Keratinocyte (primary cell): ENCODE data around the gene DLG4. TPM values are rescaled to one million over a fixed set of nuclear protein-coding genes. Genes with fewer than 3 reads are reported as not detected.
A peak's percentile ranks its signal among the peaks of the same experiment; 100 is the strongest.

Source experiments
- DNase-seq: peaks from one replicate; pipeline ENCODE4 v3.0.0-alpha.2; 2011; ENCODE audit warnings: low read depth, missing footprints, low spot score
- FAIRE-seq: peaks from 2 replicates; lab custom pipeline; 2011; peaks lifted over from hg19 to GRCh38; lab: Jason Lieb, UNC
- H2AFZ ChIP-seq: 2 replicates; pipeline ENCODE4 v1.6.0; 2012; ENCODE audit warnings: low read length, control low read depth, inconsistent platforms; ENCODE audit not compliant: control insufficient read depth
- H3K27ac ChIP-seq: 2 replicates; pipeline ENCODE4 v1.5.1; 2011; ENCODE audit warnings: low read length; ENCODE audit not compliant: control insufficient read depth, insufficient read depth
- H3K27me3 ChIP-seq: 3 replicates; pipeline ENCODE4 v1.6.0; 2011; ENCODE audit warnings: low read length; ENCODE audit not compliant: control insufficient read depth, insufficient read depth; ENCODE audit errors: extremely low read depth
- H3K36me3 ChIP-seq, 2 experiments: 2 replicates in 1 of 2; 3 replicates in 1 of 2; pipeline ENCODE4 v1.5.1; 2011; ENCODE audit warnings: low read length in 2 of 2, mild to moderate bottlenecking in 1 of 2; ENCODE audit not compliant: control insufficient read depth in 2 of 2, insufficient read depth in 2 of 2; ENCODE audit errors: extremely low read depth in 1 of 2
- H3K4me1 ChIP-seq: 3 replicates; pipeline ENCODE4 v1.5.1; 2011; ENCODE audit warnings: low read length; ENCODE audit not compliant: control insufficient read depth, insufficient read depth; ENCODE audit errors: extremely low read depth
- H3K4me2 ChIP-seq: 3 replicates; pipeline ENCODE4 v1.6.0; 2011; ENCODE audit warnings: low read depth, low read length; ENCODE audit not compliant: control insufficient read depth, insufficient read depth; ENCODE audit errors: extremely low read depth
- H3K4me3 ChIP-seq, 3 experiments: fragments of 200-600 bp in 1 of 3; sonication (generic) in 1 of 3; 2 replicates in 2 of 3; 3 replicates in 1 of 3; pipeline ENCODE4 v1.5.1; 2011 to 2016; ENCODE audit warnings: low read length in 3 of 3, mild to moderate bottlenecking in 3 of 3, control low read depth in 2 of 3, inconsistent platforms in 1 of 3, low read depth in 1 of 3, mixed read lengths in 1 of 3, mixed run types in 1 of 3, moderate library complexity in 1 of 3; ENCODE audit not compliant: control insufficient read depth in 2 of 3, insufficient read depth in 2 of 3; ENCODE audit errors: extremely low read depth in 1 of 3
- H3K79me2 ChIP-seq: 2 replicates; pipeline ENCODE4 v1.6.0; 2012; ENCODE audit warnings: low read length; ENCODE audit not compliant: control insufficient read depth, insufficient read depth
- H3K9ac ChIP-seq: 3 replicates; pipeline ENCODE4 v1.6.0; 2011; ENCODE audit warnings: low read length; ENCODE audit not compliant: control insufficient read depth, insufficient read depth; ENCODE audit errors: extremely low read depth
- H3K9me1 ChIP-seq: 3 replicates; pipeline ENCODE4 v1.6.0; 2011; ENCODE audit warnings: low read length; ENCODE audit not compliant: control insufficient read depth, insufficient read depth; ENCODE audit errors: extremely low read depth
- H3K9me3 ChIP-seq: 2 replicates; pipeline ENCODE4 v1.5.1; 2012; ENCODE audit warnings: low read depth, low read length; ENCODE audit not compliant: control insufficient read depth
- H4K20me1 ChIP-seq: 3 replicates; pipeline ENCODE4 v1.6.0; 2011; ENCODE audit warnings: low read length; ENCODE audit not compliant: control insufficient read depth, insufficient read depth; ENCODE audit errors: extremely low read depth
- CTCF ChIP-seq, 3 experiments: IDR thresholded peaks in 1 of 3; conservative IDR thresholded peaks in 1 of 3; optimal IDR thresholded peaks in 1 of 3; 2 replicates in 2 of 3; 3 replicates in 1 of 3; pipeline versions ENCODE3 to v1.5.1; 2011; ENCODE audit warnings: low read length in 3 of 3, mild to moderate bottlenecking in 3 of 3, moderate library complexity in 2 of 3, control low read depth in 1 of 3, inconsistent platforms in 1 of 3; ENCODE audit not compliant: insufficient read depth in 2 of 3; ENCODE audit errors: extremely low read depth in 1 of 3
- EZH2 ChIP-seq: IDR thresholded peaks from one replicate; pipeline ENCODE4 v1.6.1; 2012; ENCODE audit warnings: inconsistent platforms, mild to moderate bottlenecking, low read length, moderate library complexity
- dilution Hi-C: fragments of 300-500 bp; cut with MboI; formaldehyde crosslinking; loops from one replicate; pipeline ENCODE4 v1.7.0; 2020; ENCODE audit warnings: low sequenced_read_pairs; ENCODE audit not compliant: extremely low pct_ligation_motif_present
- polyA plus RNA-seq, 5 experiments: library from polyadenylated mRNA; depleted of rRNA in 3 of 5; stranded (reverse) in 3 of 5; stranded (forward) in 1 of 5; unstranded in 1 of 5; fragments of >200 nt; gene quantifications; 1 replicate in 1 of 5; 2 replicates in 3 of 5; 3 replicates in 1 of 5; pipeline versions ENCODE4 v1.2.1 to v1.2.3, GENCODE V29; 2011 to 2012; ENCODE audit warnings: missing spikeins in 2 of 5, low read depth in 1 of 5, low replicate concordance in 1 of 5

DLG4 gene
- polyA plus RNA-seq, 1 donor (not counting 4 experiments of a cell fraction or from before 2014, with no cell fraction given) = 4.5 TPM

- H3K9me1 ChIP-seq = no peaks in the 10 kb centered on the region
- no peak for TF ChIP-seq CTCF (optimal IDR thresholded peaks at IDR 0.05 in 1 of 3, IDR thresholded peaks at IDR 0.05 in 1 of 3, conservative IDR thresholded peaks at IDR 0.05 in 1 of 3; ENCODE audit: extremely low read depth in 1 of 3, insufficient read depth in 2 of 3, low read length in 3 of 3)
- no peak for TF ChIP-seq EZH2
- H3K9ac ChIP-seq = peak overlapping the region; percentile 19
- H2AFZ ChIP-seq = no peak overlapping the region
- peaks cover 5% of the 10 kb centered on the region for H4K20me1 ChIP-seq
- H3K9me3 ChIP-seq = no peaks in the 10 kb centered on the region
- no peak for FAIRE-seq
- H3K27ac ChIP-seq = no peak overlapping the region
- no peak overlapping the region for H3K4me3 ChIP-seq
- no peak for DNase-seq
- H3K27me3 ChIP-seq = no peaks in the 10 kb centered on the region
- H3K4me2 ChIP-seq = no peak overlapping the region
- H3K79me2 ChIP-seq = peaks cover 10% of the 10 kb centered on the region
- peaks cover 28% of the 10 kb centered on the region for H3K4me1 ChIP-seq
- H3K36me3 ChIP-seq = peaks cover 36 to 49% of the 10 kb centered on the region in 2 experiments
- dilution Hi-C loops = no loop called here
These were observed 2.7 kb upstream of the DLG4 start for GRCh38 chr17:7222093-7222971.

- Histone ChIP-seq H3K9ac (peak overlapping the region; percentile 87), H3K4me3 (peak overlapping the region in 1 of 3 experiments; percentile 74), H4K20me1 (peaks cover 5% of the 10 kb centered on the region), H3K4me2 (peak overlapping the region; percentile 88), H3K27ac (peak overlapping the region; percentile 92), H3K79me2 (peaks cover 11% of the 10 kb centered on the region), H3K9me1 (no peaks in the 10 kb centered on the region), H3K27me3 (no peaks in the 10 kb centered on the region), H3K36me3 (peaks cover 29 to 41% of the 10 kb centered on the region in 2 experiments), H3K4me1 (peaks cover 28% of the 10 kb centered on the region), H3K9me3 (no peaks in the 10 kb centered on the region), H2AFZ (no peak overlapping the region)
- FAIRE-seq (no peak), DNase-seq (no peak)
- dilution Hi-C loops = no loop called here
- TF ChIP-seq EZH2 = no peak
- no peak for TF ChIP-seq CTCF (optimal IDR thresholded peaks at IDR 0.05 in 1 of 3, IDR thresholded peaks at IDR 0.05 in 1 of 3, conservative IDR thresholded peaks at IDR 0.05 in 1 of 3; ENCODE audit: extremely low read depth in 1 of 3, insufficient read depth in 2 of 3, low read length in 3 of 3)
These were observed 1.8 kb upstream of the DLG4 start for GRCh38 chr17:7221278-7222092.
